Measurements from ENCODE around the gene COX6B2. TPM values are rescaled to one million over a fixed set of nuclear protein-coding genes. Genes with fewer than 3 reads are reported as not detected.

COX6B2 gene
- total and polyA plus RNA-seq, 2 of the 13 experiments (the other 11 are each of a cell fraction or from before 2014, with no cell fraction given): 0.21 TPM; not detected in 1

GRCh38 chr19:55346725-55347441 lies 7.6 kb downstream of the COX6B2 start (continued):
- TF ChIP-seq SOX13 (IDR thresholded peaks at IDR 0.05): no peak
- TF ChIP-seq SOX13 (CRISPR knock-in tag; conservative IDR thresholded peaks at IDR 0.05 in 1 of 2, IDR thresholded peaks at IDR 0.05 in 1 of 2): no peak

GRCh38 chr19:55345818-55346724 lies 8.4 kb downstream of the COX6B2 start:
- Histone ChIP-seq H3K27me3 (ENCODE audit: control insufficient read depth in 1 of 2, insufficient read depth in 2 of 2, low read length in 2 of 2) (no peaks in the 10 kb centered on the region; a peak in 1 of 5 replicates), H3K79me2 (ENCODE audit: insufficient read depth, low read length) (no peaks in the 10 kb centered on the region), H3K4me1 (ENCODE audit: insufficient read depth, low read length) (peaks cover 8% of the 10 kb centered on the region), H3K36me3 (replicated peaks in 1 of 2; ENCODE audit: control insufficient read depth in 1 of 2, insufficient read depth in 2 of 2, low read length in 2 of 2) (peaks cover 2 to 7% of the 10 kb centered on the region in 2 experiments; a peak in 3 of 5 replicates), H2AFZ (ENCODE audit: low read length) (no peak overlapping the region), H3K27ac (ENCODE audit: extremely low read length, insufficient read depth, low read length) (no peak overlapping the region), H3K9me3 (ENCODE audit: low read length) (no peaks in the 10 kb centered on the region), H4K20me1 (ENCODE audit: insufficient read depth, low read length) (peaks cover 3% of the 10 kb centered on the region; the same call in 1 of the 2 replicates), H3K4me3 (replicated peaks in 1 of 3; ENCODE audit: insufficient read depth in 1 of 3, low read depth in 2 of 3, low read length in 3 of 3) (no peak overlapping the region), H3K9ac (ENCODE audit: insufficient read depth, low read depth, low read length) (no peak overlapping the region), H3K4me2 (ENCODE audit: low read depth, low read length) (no peak overlapping the region)
- ChIA-PET POLR2A (no interaction called here), CTCF (ENCODE audit: low intra/inter-chr PET ratio, low total read pairs) (interaction anchor here (0.5 kb wide), 1 partner anchor 41 kb away, joined by 3 read pairs; no protein-coding TSS in a partner anchor)
- BruUV-seq (replicated peaks): no TSS peak
- no peak for ATAC-seq
- 94% methylated on average over 29 of the region's 43 CpGs for WGBS (ENCODE audit: low lambda C conversion rate)
- intact Hi-C loops (cut with micrococcal nuclease; ENCODE audit: unreplicated experiment): no loop called here
- no peak for FAIRE-seq
- in situ Hi-C loops (cut with HindIII; ENCODE audit: extremely low pct_ligation_motif_present, low pct_unique_long_range_greater_than_20kb): no loop called here
- no peak for DNase-seq (ENCODE audit: low spot score)
- no peak for TF ChIP-seq EP300 (IDR thresholded peaks at IDR 0.05; ENCODE audit: low read depth in 2 of 2, low read length in 2 of 2)
- no peak for TF ChIP-seq EP300 (CRISPR knock-in tag; IDR thresholded peaks at IDR 0.05; ENCODE audit: borderline replicate concordance)
- no peak for TF ChIP-seq AGO2 (optimal IDR thresholded peaks at IDR 0.05; ENCODE audit: low read depth, low read length)
- TF ChIP-seq MBNL3 (CRISPR knock-in tag; conservative IDR thresholded peaks at IDR 0.05): no peak
- no peak for TF ChIP-seq LCORL (IDR thresholded peaks at IDR 0.05)
- TF ChIP-seq LCORL (CRISPR knock-in tag; IDR thresholded peaks at IDR 0.05): no peak
- TF ChIP-seq HOXA7 (CRISPR knock-in tag; IDR thresholded peaks at IDR 0.05): no peak
- TF ChIP-seq NFYB (CRISPR knock-in tag; IDR thresholded peaks at IDR 0.05): no peak
- TF ChIP-seq ISX (CRISPR knock-in tag; conservative IDR thresholded peaks at IDR 0.05): no peak
- no peak for TF ChIP-seq SNAPC5 (CRISPR knock-in tag; IDR thresholded peaks at IDR 0.05; ENCODE audit: borderline replicate concordance)
- no peak for TF ChIP-seq ZNF782 (CRISPR knock-in tag; IDR thresholded peaks at IDR 0.05; ENCODE audit: borderline replicate concordance)
- no peak for TF ChIP-seq SRF (IDR thresholded peaks at IDR 0.05; ENCODE audit: low read depth, low read length)
- TF ChIP-seq HOXA5 (CRISPR knock-in tag; IDR thresholded peaks at IDR 0.05): no peak
- TF ChIP-seq TGIF2 (CRISPR knock-in tag; IDR thresholded peaks at IDR 0.05): no peak
- no peak for TF ChIP-seq ZNF773 (CRISPR knock-in tag; IDR thresholded peaks at IDR 0.05; ENCODE audit: borderline replicate concordance)
- no peak for TF ChIP-seq ZBTB26 (CRISPR knock-in tag; IDR thresholded peaks at IDR 0.05; ENCODE audit: borderline replicate concordance)
- TF ChIP-seq GFI1 (CRISPR knock-in tag; IDR thresholded peaks at IDR 0.05; ENCODE audit: borderline replicate concordance): no peak
- TF ChIP-seq KLF11 (CRISPR knock-in tag; IDR thresholded peaks at IDR 0.05): no peak
- TF ChIP-seq ZNF891 (CRISPR knock-in tag; IDR thresholded peaks at IDR 0.05): no peak
- no peak for TF ChIP-seq ZNF329 (CRISPR knock-in tag; IDR thresholded peaks at IDR 0.05; ENCODE audit: low read depth)

All from HepG2 (cell line).